Activated CD4-positive, alpha-beta T cell treated with anti-CD3 and anti-CD28 coated beads for 24 hours (primary cell): ENCODE measurements around the gene PHC1.

Source experiments
- DNase-seq, 2 donors: peaks; one replicate each; pipeline ENCODE4 v3.0.0-alpha.2; 2020; ENCODE audit warnings: low read depth in 2 of 2

The PHC1 gene

GRCh38 chr12:8950221-8950527 lies 35.9 kb downstream of the PHC1 start:
- no peak for DNase-seq

GRCh38 chr12:8950702-8951478 lies 36.6 kb downstream of the PHC1 start:
- no peak for DNase-seq

DNA sequence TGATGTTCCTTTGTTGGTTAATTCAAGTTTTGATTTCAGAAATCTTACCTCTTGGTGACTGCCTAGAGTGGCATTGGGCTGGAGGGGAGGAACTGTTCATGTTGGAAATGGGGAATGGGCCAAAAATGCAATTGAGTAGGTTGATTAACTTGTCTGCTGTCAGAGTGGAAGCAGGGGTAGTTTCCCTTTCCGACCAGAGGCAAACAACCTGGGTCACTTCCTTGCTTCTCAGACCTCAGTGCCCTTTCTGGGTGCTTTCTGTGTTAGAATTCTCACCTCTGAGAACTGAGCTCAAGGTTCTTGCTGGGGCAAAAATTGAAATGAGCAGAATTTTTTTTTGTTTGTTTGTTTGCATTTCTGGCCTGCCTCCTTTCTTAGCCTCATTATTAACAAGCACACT lies 37.4 kb downstream of the PHC1 start:
- DNase-seq, result no peak

DNA sequence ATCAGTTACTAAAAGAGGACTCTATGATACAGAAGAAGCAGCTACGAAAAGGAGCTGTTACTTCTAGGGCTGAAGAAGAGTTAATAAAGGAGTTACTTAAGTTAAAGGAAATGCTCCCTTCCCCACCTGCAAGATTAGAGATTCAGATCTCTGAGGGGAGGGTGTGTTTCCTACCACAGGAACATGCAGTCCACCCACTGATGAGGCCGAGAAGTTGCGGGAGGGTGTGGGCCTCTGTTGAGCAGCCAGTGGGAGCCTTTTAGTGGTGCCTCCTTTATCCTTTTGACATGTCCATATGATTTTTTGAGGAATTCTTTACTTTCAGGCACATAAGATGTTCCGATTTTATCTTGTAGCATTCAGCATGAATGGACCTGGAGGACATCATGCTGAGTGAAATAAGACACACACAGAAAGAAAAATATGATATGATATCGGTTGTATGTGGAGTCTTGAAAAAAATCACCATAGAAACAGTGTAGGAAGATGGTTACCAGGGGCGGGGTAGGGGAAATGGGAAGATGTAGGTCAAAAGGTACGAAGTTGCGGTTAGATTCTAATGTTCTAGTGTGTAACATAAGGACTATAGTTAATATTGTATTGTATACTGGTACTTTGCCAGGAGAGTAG lies 39.6 kb downstream of the PHC1 start:
- peak in 1 of 2 donors; percentile 20 for DNase-seq

GRCh38 chr12:8956073-8956472 lies 41.8 kb downstream of the PHC1 start:
- no peak for DNase-seq

DNA sequence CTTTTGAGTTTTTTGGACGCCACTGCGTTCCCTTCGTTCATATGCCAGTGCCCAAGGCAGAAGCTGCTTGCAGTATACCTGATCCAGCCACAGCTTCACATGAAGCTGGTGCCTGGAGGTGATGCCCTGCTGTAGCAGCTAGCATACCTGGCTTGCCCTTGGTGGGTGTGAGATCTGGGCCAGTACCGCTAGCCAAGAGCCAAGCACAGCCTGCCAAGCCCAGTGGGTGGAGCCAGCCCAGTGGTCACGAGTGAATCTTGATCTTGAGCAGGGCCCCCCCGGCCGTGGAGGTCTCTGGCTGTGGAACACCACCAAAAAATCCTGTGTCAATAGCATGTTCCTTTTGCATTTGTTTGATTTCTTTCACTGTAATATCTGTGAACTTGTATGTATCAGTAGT lies 42.5 kb downstream of the PHC1 start:
- no peak for DNase-seq

DNA sequence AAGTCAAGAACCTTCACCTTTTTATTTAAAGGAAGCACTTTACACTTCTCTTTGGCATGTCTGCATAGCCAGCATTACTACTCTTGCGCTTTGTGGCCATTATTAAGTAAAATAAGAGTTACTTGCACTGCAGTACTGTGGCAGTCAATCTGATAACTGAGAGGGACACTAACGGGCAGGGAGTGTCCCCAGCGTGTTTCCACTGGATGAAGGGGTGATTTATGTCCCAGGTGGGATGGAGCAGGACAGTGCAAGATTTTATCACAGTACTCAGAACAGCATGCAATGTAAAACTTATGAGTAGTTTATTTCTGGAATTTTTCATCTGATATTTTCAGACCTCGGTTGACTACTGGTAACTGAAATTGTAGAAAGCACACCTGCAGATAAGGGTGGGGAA lies 43.3 kb downstream of the PHC1 start:
- no peak for DNase-seq

DNA sequence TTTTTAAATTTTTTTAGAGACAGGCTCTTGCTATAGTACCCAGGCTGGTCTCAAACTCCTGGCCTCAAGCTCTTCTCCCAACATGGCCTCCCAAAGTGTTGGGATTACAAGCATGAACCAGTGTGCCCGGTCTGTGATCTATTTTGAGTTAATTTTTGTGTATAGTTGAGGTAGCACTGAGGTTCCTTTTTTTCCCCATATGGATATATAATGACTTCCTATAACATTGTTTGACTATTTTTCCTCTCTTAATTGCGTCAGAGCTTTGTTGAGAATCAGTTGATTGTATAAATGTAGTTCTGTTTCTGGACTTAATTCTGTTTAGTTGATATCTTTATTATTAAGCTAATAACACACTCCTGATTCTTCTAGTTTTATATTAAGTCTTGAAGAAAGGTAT lies 43.8 kb downstream of the PHC1 start:
- no peak for DNase-seq

DNA sequence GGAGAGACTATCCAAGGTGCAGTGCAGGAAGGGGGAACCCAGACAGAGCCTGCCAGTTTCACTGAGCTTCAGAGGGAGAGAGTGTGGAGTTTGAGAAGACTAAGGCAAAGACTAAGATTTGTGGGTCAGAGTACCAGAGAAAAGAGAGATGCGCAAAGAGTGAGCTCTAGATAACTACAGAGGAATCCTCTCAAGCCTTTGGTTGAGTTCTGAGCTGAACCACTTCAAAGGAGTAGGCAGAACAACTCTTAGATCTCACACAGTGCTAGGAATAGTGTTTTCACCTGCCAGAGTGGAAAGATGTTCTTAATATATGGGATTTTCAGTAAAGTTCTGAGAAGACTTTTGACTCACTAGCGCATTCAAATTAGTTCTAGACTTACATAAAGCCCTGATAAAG lies 45.9 kb downstream of the PHC1 start:
- no peak for DNase-seq

DNA sequence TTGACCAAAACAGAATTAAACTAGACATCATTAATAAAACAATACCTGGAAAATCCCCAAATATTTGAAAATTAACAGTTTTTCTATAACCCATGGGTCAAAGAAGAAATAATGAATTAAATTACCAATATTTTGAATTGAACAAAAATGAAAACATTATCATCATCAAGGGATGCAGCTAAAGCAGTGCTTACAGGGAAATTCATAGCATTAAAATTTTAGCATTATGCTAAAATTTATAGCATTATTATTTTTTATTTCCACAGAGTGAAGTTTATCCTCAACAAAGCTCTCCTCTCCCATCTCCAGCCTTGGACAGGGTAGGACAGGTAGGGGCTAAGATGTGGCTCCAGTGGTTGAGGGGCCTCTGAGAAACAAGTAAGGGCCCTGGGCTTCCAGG lies 54.5 kb downstream of the PHC1 start:
- DNase-seq, result no peak

DNA sequence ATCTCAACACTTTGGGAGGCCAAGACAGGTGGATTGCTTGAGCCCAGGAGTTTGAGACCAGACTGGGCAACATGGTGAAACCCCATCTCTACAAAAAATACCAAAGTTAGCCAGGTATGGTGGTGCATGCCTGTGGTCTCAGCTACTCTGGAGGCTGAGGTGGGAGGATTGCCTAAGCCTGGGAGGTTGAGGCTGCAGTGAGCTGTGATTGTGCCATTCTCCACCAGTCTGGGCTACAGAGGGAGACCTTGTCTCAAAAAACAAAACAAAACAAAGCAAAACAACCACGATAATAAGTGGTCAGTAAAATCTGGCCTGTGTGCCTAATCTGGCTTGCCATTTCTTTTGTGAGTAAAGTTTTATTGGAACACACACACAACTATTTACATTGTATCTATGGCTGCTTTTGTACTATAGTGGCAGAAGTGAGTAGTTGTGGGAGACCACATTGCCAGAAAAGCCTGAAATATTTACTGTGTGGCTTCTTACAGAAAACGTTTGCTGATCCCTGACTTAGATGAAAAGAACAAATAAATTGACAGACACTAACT lies 55.6 kb downstream of the PHC1 start:
- DNase-seq, result no peak

- DNase-seq, result no peak
These were observed 56.1 kb downstream of the PHC1 start for GRCh38 chr12:8970432-8970831.

DNA sequence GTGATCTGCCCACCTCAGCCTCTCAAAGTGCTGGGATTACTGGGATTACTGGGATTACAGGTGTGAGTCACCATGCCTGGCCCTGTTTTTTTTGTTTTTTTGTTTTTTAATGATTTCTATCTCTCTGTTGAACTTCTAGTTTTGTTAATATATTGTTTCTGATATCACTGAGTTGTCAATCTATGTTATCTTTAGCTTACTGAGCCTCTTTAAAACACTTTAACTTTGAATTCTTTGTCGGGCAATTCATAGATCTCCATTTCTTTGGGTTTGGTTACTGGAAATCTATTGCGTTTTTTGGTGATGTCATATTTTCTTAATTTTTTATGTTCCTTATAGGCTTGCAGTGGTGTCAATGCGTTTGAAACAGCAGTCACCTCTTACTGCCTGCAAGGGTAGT lies 65.8 kb downstream of the PHC1 start:
- DNase-seq, result no peak

DNA sequence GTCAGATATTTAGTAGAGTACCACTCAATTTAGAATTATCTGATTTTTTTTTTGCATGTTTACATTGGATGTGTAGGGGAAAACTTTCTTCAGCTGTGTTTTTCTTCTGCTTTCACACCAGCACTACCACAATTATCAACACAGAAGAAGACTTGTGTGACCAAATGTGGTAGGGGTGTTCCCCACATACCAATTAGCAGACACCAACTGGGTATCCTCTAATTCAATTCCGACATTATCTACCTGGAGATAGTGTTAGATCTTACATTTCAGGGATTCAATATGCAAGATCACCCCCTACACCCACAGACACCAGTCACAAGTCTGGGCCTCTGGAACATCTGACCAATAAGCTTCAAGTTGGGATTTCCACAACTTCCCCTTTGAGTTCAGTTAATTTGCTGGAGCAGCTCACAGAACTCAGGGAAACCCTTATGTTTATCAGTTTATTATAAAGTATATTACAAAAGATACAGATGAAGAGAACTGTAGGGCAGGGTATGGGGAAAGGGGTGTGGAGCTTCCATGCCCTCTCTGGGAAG lies 71.0 kb downstream of the PHC1 start:
- DNase-seq, result no peak

DNA sequence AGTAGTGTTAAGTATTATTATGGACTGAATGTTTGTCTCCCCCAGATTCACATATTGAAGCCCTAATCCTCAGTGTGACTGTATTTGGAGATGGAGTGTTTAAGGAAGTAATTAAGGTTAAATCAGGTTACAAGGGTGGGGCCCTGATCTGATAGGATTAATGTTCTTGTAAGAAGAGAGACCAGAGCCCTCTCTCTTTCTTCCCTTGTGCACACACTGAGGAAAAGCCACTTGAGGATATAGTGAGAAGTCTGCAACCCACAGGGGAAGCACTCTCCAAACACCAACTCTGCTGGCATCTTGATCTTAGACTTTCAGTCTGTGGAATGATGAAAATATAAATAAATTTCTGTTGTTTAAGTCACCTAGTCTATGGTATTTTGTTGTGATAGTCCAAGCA lies 72.9 kb downstream of the PHC1 start:
- DNase-seq, result no peak

DNA sequence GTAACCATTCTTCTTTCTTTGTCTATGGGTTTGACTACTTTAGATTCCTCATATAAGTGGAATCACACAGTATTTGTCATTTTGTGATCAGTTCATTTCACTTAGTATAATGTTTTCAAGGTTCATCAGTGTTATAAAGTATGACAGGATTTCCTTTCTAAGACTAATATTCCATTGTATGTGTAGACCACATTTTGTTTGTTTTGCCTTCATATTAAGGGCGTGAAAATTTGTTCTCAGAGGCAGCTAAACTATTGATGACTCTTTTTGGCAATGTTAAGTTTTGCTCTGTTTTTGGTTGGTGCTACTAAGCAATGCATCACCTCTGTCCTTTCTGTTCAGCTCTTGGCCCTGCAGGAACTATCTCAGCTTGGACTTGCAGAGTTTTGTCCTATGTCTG lies 73.4 kb downstream of the PHC1 start:
- DNase-seq, result no peak

DNA sequence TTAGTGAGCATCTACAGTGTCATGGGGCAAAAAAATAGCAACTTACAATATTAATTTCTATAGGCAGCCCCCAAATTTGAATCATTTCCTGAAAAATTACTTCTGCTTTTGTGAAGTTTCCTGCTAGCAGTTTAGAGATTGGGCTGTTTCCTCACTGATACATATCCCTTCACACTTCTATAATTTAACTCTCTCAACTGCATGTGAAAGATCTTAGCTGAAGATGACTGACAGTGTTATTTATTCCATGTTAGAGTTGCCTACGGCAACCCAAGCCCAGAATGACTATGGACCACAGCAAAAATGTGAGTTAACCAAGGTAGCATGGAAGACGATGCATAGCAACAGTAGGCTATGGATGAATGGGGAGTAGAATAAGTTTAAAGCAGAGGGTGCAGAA lies 75.1 kb downstream of the PHC1 start, which contains the start of gene KLRG1:
Gene KLRG1 (plus strand): TSS at position 134 of the 400 bp plus-strand sequence. CDS start 90 bp downstream, at position 224.
- DNase-seq, result no peak
